SK-N-SH (cell line): ENCODE results near the gene RND3. TPM values are rescaled to one million over a fixed set of nuclear protein-coding genes. Genes with fewer than 3 reads are reported as not detected.

Experiments used
- CTCF ChIA-PET: fragments of 300-600, 350-600 bp; formaldehyde crosslinking; extraction: SDS; loops from one replicate; lab custom pipeline; 2021; lab: Yijun Ruan, JAX
- POLR2A ChIA-PET: fragments of 350-600 bp; sonication (Branson Sonifier 250); formaldehyde crosslinking; extraction: SDS; loops from one replicate; lab custom pipeline; 2020; ENCODE audit warnings: antibody characterized with exemption, inconsistent platforms; lab: Yijun Ruan, JAX
- DNase-seq: peaks from one replicate; pipeline ENCODE4 v3.0.0; 2012
- H2AFZ ChIP-seq: fragments of 200-600 bp; sonication (generic); 2 replicates; pipeline ENCODE4 v1.8.1; 2016; ENCODE audit warnings: antibody characterized with exemption, mild to moderate bottlenecking, low read depth
- H3F3A ChIP-seq: fragments of 200-600 bp; sonication (generic); replicated peaks from 2 replicates; pipeline ENCODE3; 2016; ENCODE audit warnings: antibody characterized with exemption, mild to moderate bottlenecking; ENCODE audit not compliant: insufficient read depth
- H3K27ac ChIP-seq, 2 experiments: fragments of 200-500 bp in 1 of 2; fragments of 200-600 bp in 1 of 2; sonication (Bioruptor generic) in 1 of 2; sonication (generic), shearing (Covaris generic) in 1 of 2; 2 replicates each; pipeline versions ENCODE4 v1.5.1 to v1.6.1; 2014 to 2016; ENCODE audit warnings: low read depth in 2 of 2, inconsistent platforms in 1 of 2, low read length in 1 of 2, mild to moderate bottlenecking in 1 of 2, mixed read lengths in 1 of 2
- H3K27me3 ChIP-seq: fragments of 200-600 bp; sonication (generic), shearing (Covaris generic); 2 replicates; pipeline ENCODE4 v1.6.1; 2016; ENCODE audit warnings: mixed run types; ENCODE audit not compliant: insufficient read depth
- H3K36me3 ChIP-seq, 2 experiments: fragments of 200-500 bp in 1 of 2; fragments of 200-600 bp in 1 of 2; sonication (Bioruptor generic) in 1 of 2; sonication (generic) in 1 of 2; replicated peaks in 1 of 2; 2 replicates each; pipeline versions ENCODE3 to v1.5.1; 2014 to 2016; ENCODE audit warnings: low read length in 1 of 2, mild to moderate bottlenecking in 1 of 2; ENCODE audit not compliant: insufficient read depth in 2 of 2, control insufficient read depth in 1 of 2
- H3K4me1 ChIP-seq, 2 experiments: fragments of 200-500 bp in 1 of 2; fragments of 200-600 bp in 1 of 2; sonication (Bioruptor generic) in 1 of 2; sonication (generic), shearing (Covaris generic) in 1 of 2; 2 replicates each; pipeline versions ENCODE4 v1.5.1 to v1.6.1; 2014 to 2016; ENCODE audit warnings: low read depth in 1 of 2, low read length in 1 of 2, mixed run types in 1 of 2; ENCODE audit not compliant: insufficient read depth in 2 of 2, control insufficient read depth in 1 of 2
- H3K4me2 ChIP-seq: fragments of 200-600 bp; sonication (generic), shearing (Covaris generic); 2 replicates; pipeline ENCODE4 v1.6.1; 2017; ENCODE audit warnings: mixed run types
- H3K4me3 ChIP-seq, 2 experiments: fragments of 200-500 bp in 1 of 2; fragments of 200-600 bp in 1 of 2; sonication (Bioruptor generic) in 1 of 2; sonication (generic), shearing (Covaris generic) in 1 of 2; 2 replicates each; pipeline versions ENCODE4 v1.5.1 to v1.8.1; 2014 to 2016; ENCODE audit warnings: low read depth in 2 of 2, inconsistent platforms in 1 of 2, low read length in 1 of 2, mild to moderate bottlenecking in 1 of 2, mixed read lengths in 1 of 2, moderate library complexity in 1 of 2
- H3K79me2 ChIP-seq: fragments of 200-600 bp; sonication (generic); 2 replicates; pipeline ENCODE4 v1.8.1; 2017; ENCODE audit warnings: mild to moderate bottlenecking; ENCODE audit not compliant: insufficient read depth
- H3K9ac ChIP-seq: fragments of 200-600 bp; sonication (generic); 2 replicates; pipeline ENCODE4 v1.6.1; 2017; ENCODE audit warnings: mixed run types
- H3K9me2 ChIP-seq: fragments of 200-600 bp; sonication (generic); 2 replicates; pipeline ENCODE4 v1.6.1; 2017; ENCODE audit warnings: mixed run types
- H3K9me3 ChIP-seq: fragments of 200-600 bp; sonication (generic); 2 replicates; pipeline ENCODE4 v1.6.1; 2017; ENCODE audit warnings: mixed run types, mild to moderate bottlenecking, moderate library complexity
- H4K20me1 ChIP-seq: fragments of 200-600 bp; sonication (generic); 2 replicates; pipeline ENCODE4 v1.6.1; 2017; ENCODE audit warnings: mild to moderate bottlenecking, mixed run types; ENCODE audit not compliant: insufficient read depth
- CHD2 ChIP-seq: fragments of 150-350 bp; IDR thresholded peaks from 2 replicates; pipeline ENCODE4 v1.6.1; 2018; ENCODE audit warnings: low read length; ENCODE audit not compliant: partially characterized antibody
- ELF1 ChIP-seq: IDR thresholded peaks from 2 replicates; pipeline ENCODE4 v1.4.0; 2012
- EZH2phosphoT487 ChIP-seq: fragments of 200-600 bp; sonication (generic); IDR thresholded peaks from 2 replicates; pipeline ENCODE4 v1.6.1; 2017; ENCODE audit warnings: low read depth, mixed run types, mild to moderate bottlenecking, antibody characterized with exemption, moderate library complexity, borderline replicate concordance
- GABPA ChIP-seq: IDR thresholded peaks from 2 replicates; pipeline ENCODE4 v1.4.0; 2012; ENCODE audit warnings: low read depth, mild to moderate bottlenecking
- JUND ChIP-seq: IDR thresholded peaks from 2 replicates; pipeline ENCODE4 v1.4.0; 2012
- MXI1 ChIP-seq: IDR thresholded peaks from 2 replicates; pipeline ENCODE4 v1.6.1; 2012; ENCODE audit warnings: mild to moderate bottlenecking, low read depth, low read length, improper control_type of control experiment
- RAD21 ChIP-seq: IDR thresholded peaks from 2 replicates; pipeline ENCODE4 v1.6.1; 2012; ENCODE audit warnings: mild to moderate bottlenecking, low read length
- REST ChIP-seq: IDR thresholded peaks from 2 replicates; pipeline ENCODE4 v1.6.1; 2012; ENCODE audit warnings: mild to moderate bottlenecking, low read depth, low read length, moderate library complexity
- RFX5 ChIP-seq: IDR thresholded peaks from 2 replicates; pipeline ENCODE4 v1.6.1; 2012; ENCODE audit warnings: mild to moderate bottlenecking, improper control_type of control experiment, low read length
- RXRA ChIP-seq: IDR thresholded peaks from 2 replicates; pipeline ENCODE4 v1.4.0; 2012; ENCODE audit warnings: low read depth, mild to moderate bottlenecking, borderline replicate concordance
- SMC3 ChIP-seq: IDR thresholded peaks from 2 replicates; pipeline ENCODE4 v1.6.1; 2012; ENCODE audit warnings: low read depth, low read length, improper control_type of control experiment
- ZBTB33 ChIP-seq: IDR thresholded peaks from 2 replicates; pipeline ENCODE4 v1.4.0; 2012; ENCODE audit warnings: low read depth, borderline replicate concordance
- WGBS: methylation state at CpG from one replicate; pipeline ENCODE4 v1.1.6; 2017; ENCODE audit warnings: low lambda C conversion rate; 5-methylcytosine and 5-hydroxymethylcytosine counted together
- polyA plus RNA-seq, 3 experiments: library from polyadenylated mRNA; depleted of rRNA; stranded (reverse); fragments of >200 nt; gene quantifications; 2 replicates each; pipeline ENCODE4 v1.2.3, GENCODE V29; 2012

RND3 gene
- polyA plus RNA-seq, 1 of the 3 experiments (the other 2 are of a cell fraction): 49.7 TPM

GRCh38 chr2:150424406-150424805 lies 63.1 kb downstream of the RND3 start:
- H3K36me3 ChIP-seq: no peaks in the 10 kb centered on the region
- no peaks in the 10 kb centered on the region for H4K20me1 ChIP-seq
- no peaks in the 10 kb centered on the region for H3K9me2 ChIP-seq
- H3K79me2 ChIP-seq: no peaks in the 10 kb centered on the region
- H3K27ac ChIP-seq: no peak overlapping the region
- H3K4me2 ChIP-seq: no peak overlapping the region
- CTCF ChIA-PET: no interaction called here
- POLR2A ChIA-PET: no interaction called here
- H3K9me3 ChIP-seq: no peaks in the 10 kb centered on the region
- WGBS: 93% methylated on average over 6 of the region's 6 CpGs
- no peak overlapping the region for H3K9ac ChIP-seq
- H3F3A ChIP-seq: no peaks in the 10 kb centered on the region
- H3K4me3 ChIP-seq: no peak overlapping the region
- DNase-seq: no peak
- no peaks in the 10 kb centered on the region for H3K27me3 ChIP-seq
- TF ChIP-seq CHD2 (no peak), GABPA (no peak), ELF1 (no peak), JUND (no peak)
- no peaks in the 10 kb centered on the region; a peak in 1 of 4 replicates for H3K4me1 ChIP-seq
- H2AFZ ChIP-seq: no peak overlapping the region

GRCh38 chr2:150421126-150421651 lies 66.3 kb downstream of the RND3 start:
- Histone ChIP-seq H3K4me1 (no peaks in the 10 kb centered on the region), H3K27ac (no peak overlapping the region), H2AFZ (no peak overlapping the region), H3K9me2 (no peaks in the 10 kb centered on the region), H3K36me3 (no peaks in the 10 kb centered on the region), H3K4me3 (no peak overlapping the region), H3K9ac (no peak overlapping the region), H3K9me3 (no peaks in the 10 kb centered on the region), H3K27me3 (no peaks in the 10 kb centered on the region), H4K20me1 (no peaks in the 10 kb centered on the region), H3F3A (no peaks in the 10 kb centered on the region), H3K4me2 (no peak overlapping the region), H3K79me2 (no peaks in the 10 kb centered on the region)
- CTCF ChIA-PET: no interaction called here
- POLR2A ChIA-PET: no interaction called here
- no peak for DNase-seq
- TF ChIP-seq RFX5 (no peak), ZBTB33 (no peak), RAD21 (no peak), EZH2phosphoT487 (no peak), SMC3 (no peak), RXRA (no peak), MXI1 (no peak), REST (no peak)
